Activated T-helper 1 cell treated with anti-CD3 and anti-CD28 coated beads, Interleukin-12 subunit alpha, Interleukin-12 subunit beta, Interleukin-2, Interleukin-4 antibody, amounts not matched to agents 30 ng/mL and 10 ng/mL and 1 ng/mL, durations not matched to agents 14 hours and 24 hours and 36 hours (primary cell): ENCODE results near the gene CST9. TPM values are rescaled to one million over a fixed set of nuclear protein-coding genes. Genes with fewer than 3 reads are reported as not detected.

Experiments used
- DNase-seq: peaks from one replicate; pipeline ENCODE4 v3.0.0; 2021; ENCODE audit warnings: low spot score
- H3K27ac Mint-ChIP-seq: one replicate; pipeline ENCODE4 v1.8.0; 2021; ENCODE audit warnings: mild to moderate bottlenecking, mixed read lengths
- H3K27me3 Mint-ChIP-seq: one replicate; pipeline ENCODE4 v1.8.0; 2022; ENCODE audit warnings: mild to moderate bottlenecking, moderate library complexity, mixed read lengths; ENCODE audit not compliant: insufficient read depth
- H3K36me3 Mint-ChIP-seq: one replicate; pipeline ENCODE4 v1.8.0; 2021; ENCODE audit warnings: low read depth, mixed read lengths
- H3K4me1 Mint-ChIP-seq: one replicate; pipeline ENCODE4 v1.8.0; 2021; ENCODE audit warnings: low read depth, mixed read lengths
- H3K4me3 Mint-ChIP-seq: one replicate; pipeline ENCODE4 v1.8.0; 2021; ENCODE audit warnings: mild to moderate bottlenecking, moderate library complexity, mixed read lengths
- H3K9me3 Mint-ChIP-seq: one replicate; pipeline ENCODE4 v1.8.0; 2021; ENCODE audit warnings: mixed read lengths
- intact Hi-C: fragments of 100-400 bp; cut with micrococcal nuclease; formaldehyde crosslinking; loops from one replicate; pipeline ENCODE4 v1.15.1; 2024
- total RNA-seq: library from RNA; stranded (reverse); gene quantifications from 2 replicates; pipeline ENCODE4 v1.2.3, GENCODE V29; 2022

The CST9 gene
- total RNA-seq, 1 donor from 2014 or later, result not detected

- intact Hi-C loops, result no loop called here
- peaks cover 2% of the 10 kb centered on the region for H3K27me3 Mint-ChIP-seq
- no peak overlapping the region for H3K4me3 Mint-ChIP-seq
- DNase-seq, result no peak
- H3K4me1 Mint-ChIP-seq, result no peaks in the 10 kb centered on the region
- H3K36me3 Mint-ChIP-seq, result no peaks in the 10 kb centered on the region
- H3K27ac Mint-ChIP-seq, result no peak overlapping the region
- no peaks in the 10 kb centered on the region for H3K9me3 Mint-ChIP-seq
These were observed 1.4 kb downstream of the CST9 start for GRCh38 chr20:23604306-23604705.

- Mint-ChIP-seq H3K4me3 (no peak overlapping the region), H3K27me3 (peaks cover 2% of the 10 kb centered on the region), H3K36me3 (no peaks in the 10 kb centered on the region), H3K9me3 (no peaks in the 10 kb centered on the region), H3K27ac (no peak overlapping the region), H3K4me1 (no peaks in the 10 kb centered on the region)
- DNase-seq, result no peak
- intact Hi-C loops, result no loop called here
These were observed 2.4 kb downstream of the CST9 start for GRCh38 chr20:23603321-23603720.

- H3K27ac Mint-ChIP-seq, result no peak overlapping the region
- DNase-seq, result no peak
- H3K4me1 Mint-ChIP-seq, result no peaks in the 10 kb centered on the region
- no peak overlapping the region for H3K4me3 Mint-ChIP-seq
- H3K9me3 Mint-ChIP-seq, result no peaks in the 10 kb centered on the region
- H3K27me3 Mint-ChIP-seq, result peaks cover 2% of the 10 kb centered on the region
- H3K36me3 Mint-ChIP-seq, result no peaks in the 10 kb centered on the region
- intact Hi-C loops, result no loop called here
These were observed 3.0 kb downstream of the CST9 start for GRCh38 chr20:23602699-23603098.

GRCh38 chr20:23602241-23602640, 3.5 kb downstream of the CST9 start:
- Mint-ChIP-seq H3K27ac (no peak overlapping the region), H3K9me3 (no peaks in the 10 kb centered on the region), H3K36me3 (no peaks in the 10 kb centered on the region), H3K4me1 (no peaks in the 10 kb centered on the region), H3K27me3 (peaks cover 2% of the 10 kb centered on the region), H3K4me3 (no peak overlapping the region)
- DNase-seq, result no peak
- intact Hi-C loops, result no loop called here

GRCh38 chr20:23601715-23602114, 4.0 kb downstream of the CST9 start:
- Mint-ChIP-seq H3K4me3 (no peak overlapping the region), H3K27ac (no peak overlapping the region), H3K36me3 (no peaks in the 10 kb centered on the region), H3K4me1 (no peaks in the 10 kb centered on the region), H3K27me3 (peaks cover 2% of the 10 kb centered on the region), H3K9me3 (no peaks in the 10 kb centered on the region)
- intact Hi-C loops, result no loop called here
- DNase-seq, result no peak

GRCh38 chr20:23598481-23598880, 7.2 kb downstream of the CST9 start:
- no peaks in the 10 kb centered on the region for H3K4me1 Mint-ChIP-seq
- no peaks in the 10 kb centered on the region for H3K36me3 Mint-ChIP-seq
- no peak for DNase-seq
- H3K27ac Mint-ChIP-seq, result no peak overlapping the region
- peaks cover 2% of the 10 kb centered on the region for H3K27me3 Mint-ChIP-seq
- no peaks in the 10 kb centered on the region for H3K9me3 Mint-ChIP-seq
- H3K4me3 Mint-ChIP-seq, result no peak overlapping the region
- intact Hi-C loops, result no loop called here

GRCh38 chr20:23596579-23597250, 9.0 kb downstream of the CST9 start:
- Mint-ChIP-seq H3K9me3 (no peaks in the 10 kb centered on the region), H3K27me3 (peaks cover 2% of the 10 kb centered on the region), H3K4me1 (no peaks in the 10 kb centered on the region), H3K27ac (no peak overlapping the region), H3K36me3 (no peaks in the 10 kb centered on the region), H3K4me3 (no peak overlapping the region)
- DNase-seq, result no peak
- intact Hi-C loops, result no loop called here

- Mint-ChIP-seq H3K4me3 (no peak overlapping the region), H3K27me3 (peaks cover 2% of the 10 kb centered on the region), H3K27ac (no peak overlapping the region), H3K9me3 (no peaks in the 10 kb centered on the region), H3K36me3 (no peaks in the 10 kb centered on the region), H3K4me1 (no peaks in the 10 kb centered on the region)
- no peak for DNase-seq
- intact Hi-C loops, result no loop called here
These were observed 9.8 kb downstream of the CST9 start for GRCh38 chr20:23595941-23596340.

- Mint-ChIP-seq H3K27me3 (peaks cover 2% of the 10 kb centered on the region), H3K36me3 (no peaks in the 10 kb centered on the region), H3K4me3 (no peak overlapping the region), H3K4me1 (no peaks in the 10 kb centered on the region), H3K27ac (no peak overlapping the region), H3K9me3 (no peaks in the 10 kb centered on the region)
- DNase-seq, result no peak
- intact Hi-C loops, result no loop called here
These were observed 17.0 kb downstream of the CST9 start for GRCh38 chr20:23588434-23589403.

GRCh38 chr20:23587631-23588030, 18.1 kb downstream of the CST9 start:
- Mint-ChIP-seq H3K4me3 (no peak overlapping the region), H3K27me3 (peaks cover 2% of the 10 kb centered on the region), H3K36me3 (no peaks in the 10 kb centered on the region), H3K4me1 (no peaks in the 10 kb centered on the region), H3K27ac (no peak overlapping the region), H3K9me3 (no peaks in the 10 kb centered on the region)
- no peak for DNase-seq
- intact Hi-C loops, result no loop called here

- no peaks in the 10 kb centered on the region for H3K4me1 Mint-ChIP-seq
- intact Hi-C loops, result no loop called here
- H3K36me3 Mint-ChIP-seq, result no peaks in the 10 kb centered on the region
- H3K4me3 Mint-ChIP-seq, result no peak overlapping the region
- H3K9me3 Mint-ChIP-seq, result no peaks in the 10 kb centered on the region
- peaks cover 2% of the 10 kb centered on the region for H3K27me3 Mint-ChIP-seq
- no peak overlapping the region for H3K27ac Mint-ChIP-seq
- DNase-seq, result no peak
These were observed 18.8 kb downstream of the CST9 start for GRCh38 chr20:23586735-23587525.

GRCh38 chr20:23585808-23586734, 19.6 kb downstream of the CST9 start:
- H3K36me3 Mint-ChIP-seq, result no peaks in the 10 kb centered on the region
- H3K4me3 Mint-ChIP-seq, result no peak overlapping the region
- no peaks in the 10 kb centered on the region for H3K4me1 Mint-ChIP-seq
- no peaks in the 10 kb centered on the region for H3K9me3 Mint-ChIP-seq
- no peak for DNase-seq
- intact Hi-C loops, result no loop called here
- no peak overlapping the region for H3K27ac Mint-ChIP-seq
- H3K27me3 Mint-ChIP-seq, result peaks cover 2% of the 10 kb centered on the region
